ENCODE data around the gene FGF1.

The FGF1 gene

DNA sequence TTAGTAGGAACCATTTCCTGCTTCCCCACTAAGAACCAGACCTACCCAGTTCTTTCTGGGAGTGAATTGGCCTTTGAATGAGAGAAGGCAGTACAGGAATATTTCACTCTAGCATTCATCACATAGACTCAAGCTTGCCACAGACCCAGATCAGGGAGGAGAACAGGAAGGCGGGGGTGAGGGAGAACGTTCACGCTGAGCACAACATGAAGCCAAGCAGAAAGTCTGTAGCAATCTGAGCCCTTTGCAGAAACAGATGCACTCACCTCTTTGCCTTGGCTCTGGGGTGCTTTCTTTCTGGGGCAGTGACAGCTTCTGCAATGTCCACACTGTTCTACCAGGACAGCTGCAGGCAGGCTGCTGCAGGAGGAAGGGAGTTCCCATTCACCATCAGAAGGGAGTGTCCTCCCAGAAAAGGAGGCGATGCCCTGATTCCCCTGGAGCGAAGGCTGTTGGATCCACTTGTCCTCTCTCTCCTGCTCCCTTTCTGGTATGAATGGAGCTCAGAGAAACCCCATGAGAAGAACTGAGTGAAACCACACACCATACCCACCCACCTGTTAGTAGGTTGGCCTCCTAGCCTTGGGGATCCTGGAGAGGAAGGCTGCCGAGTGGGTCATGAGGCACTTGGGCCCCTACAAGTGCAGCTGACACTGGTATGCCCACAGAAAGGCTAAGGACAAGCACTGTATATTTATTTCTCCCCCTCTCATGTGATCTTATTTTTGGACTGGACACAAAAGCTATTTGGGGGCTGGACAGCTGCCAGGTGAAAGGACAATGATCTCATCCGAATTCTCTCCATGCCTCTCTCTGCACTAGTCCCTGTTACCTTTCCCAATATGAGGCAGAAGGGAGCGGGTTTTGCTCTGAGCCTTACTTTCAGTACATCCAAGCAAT, 11.7 kb upstream of the FGF1 start:
- no peaks in the 10 kb centered on the region for H3K27me3 ChIP-seq (ENCODE audit: control insufficient read depth in 5 of 5, insufficient read depth in 4 of 5, low read length in 5 of 5)
- no peaks in the 10 kb centered on the region for H3K36me3 ChIP-seq (ENCODE audit: control insufficient read depth in 5 of 5, insufficient read depth in 5 of 5, low read length in 5 of 5)
- peak overlapping the region; percentile 72 for H3K27ac ChIP-seq (ENCODE audit: low read depth, low read length)
- H3K4me1 ChIP-seq (ENCODE audit: control insufficient read depth in 5 of 5, insufficient read depth in 5 of 5, low read length in 5 of 5), result peaks cover 14 to 72% (median 44%) of the 10 kb centered on the region in 5 donors
- H3K9ac ChIP-seq (ENCODE audit: low read length in 5 of 5), result peak overlapping the region in 3 of 5 donors; percentile 17 to 64 (median 57)
- no peaks in the 10 kb centered on the region for H3K9me3 ChIP-seq (ENCODE audit: control insufficient read depth in 5 of 5, low read length in 5 of 5)
- H3K4me3 ChIP-seq (ENCODE audit: low read depth in 1 of 5, low read length in 5 of 5), result peak overlapping the region in 4 of 5 donors; percentile 9 to 71 (median 40)

DNA sequence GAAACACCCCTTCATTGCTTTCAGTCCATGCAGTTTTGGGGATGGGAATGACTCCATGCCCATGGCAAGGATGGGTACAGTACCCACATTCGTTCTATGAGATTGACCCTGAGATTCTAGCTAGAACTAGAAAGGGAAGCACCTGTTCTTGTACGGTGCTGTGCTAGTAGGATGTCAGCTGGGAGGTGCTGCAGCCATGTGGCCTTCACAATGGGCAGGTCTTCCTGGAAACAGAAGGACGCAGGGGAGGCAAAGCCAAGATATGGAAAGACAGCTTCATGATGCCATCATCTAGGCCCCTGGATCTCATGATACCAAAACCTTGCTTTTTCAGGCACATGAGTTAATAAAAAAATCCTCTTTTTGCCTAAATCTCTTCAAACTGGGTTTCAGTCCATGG, 10.5 kb upstream of the FGF1 start:
- Histone ChIP-seq H3K4me1 (ENCODE audit: control insufficient read depth in 5 of 5, insufficient read depth in 5 of 5, low read length in 5 of 5) (peaks cover 14 to 67% (median 44%) of the 10 kb centered on the region in 5 donors), H3K4me3 (ENCODE audit: low read depth in 1 of 5, low read length in 5 of 5) (peak overlapping the region in 3 of 5 donors; percentile 1 to 46 (median 5)), H3K36me3 (ENCODE audit: control insufficient read depth in 5 of 5, insufficient read depth in 5 of 5, low read length in 5 of 5) (no peaks in the 10 kb centered on the region), H3K9ac (ENCODE audit: low read length in 5 of 5) (no peak overlapping the region), H3K9me3 (ENCODE audit: control insufficient read depth in 5 of 5, low read length in 5 of 5) (no peaks in the 10 kb centered on the region), H3K27me3 (ENCODE audit: control insufficient read depth in 5 of 5, insufficient read depth in 4 of 5, low read length in 5 of 5) (no peaks in the 10 kb centered on the region), H3K27ac (ENCODE audit: low read depth, low read length) (peak overlapping the region; percentile 66)

DNA sequence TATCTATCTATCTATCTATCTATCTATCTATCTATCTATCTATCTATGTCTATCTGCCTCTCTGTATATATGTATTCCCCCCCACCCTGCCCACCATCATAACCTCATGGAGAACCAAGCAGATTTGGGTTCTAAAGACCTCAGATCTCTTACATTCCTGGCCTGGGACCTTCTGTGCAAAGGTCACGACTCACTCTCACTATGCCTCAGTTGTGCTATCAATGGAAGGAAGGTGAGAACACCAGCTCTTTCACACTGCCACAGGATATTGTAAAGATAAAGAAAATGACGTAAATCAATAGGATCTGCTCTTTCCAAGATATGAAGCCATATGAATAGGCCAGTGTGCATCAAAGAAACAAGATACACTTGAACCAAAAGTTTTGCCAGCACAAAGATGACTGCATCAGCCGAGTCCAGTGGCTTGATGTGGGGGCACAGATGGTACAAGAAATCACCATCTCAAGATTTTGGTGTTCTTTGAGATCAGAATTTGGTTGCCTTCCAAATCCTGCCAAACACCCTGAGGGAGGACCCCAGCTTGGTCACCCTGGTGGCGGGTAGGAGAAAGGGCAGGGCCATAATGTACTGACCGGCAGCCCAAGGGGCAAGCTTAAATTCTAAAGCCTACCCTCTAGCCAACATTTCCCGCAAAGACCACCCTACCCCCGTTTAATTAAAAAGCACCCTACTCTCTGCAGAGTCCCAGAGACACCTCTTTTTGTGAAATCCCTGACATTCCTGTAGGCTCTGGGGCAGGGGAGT, 8.4 kb upstream of the FGF1 start:
- Histone ChIP-seq H3K4me1 (ENCODE audit: control insufficient read depth in 5 of 5, insufficient read depth in 5 of 5, low read length in 5 of 5) (peaks cover 14 to 51% (median 37%) of the 10 kb centered on the region in 5 donors), H3K9me3 (ENCODE audit: control insufficient read depth in 5 of 5, low read length in 5 of 5) (no peaks in the 10 kb centered on the region), H3K27ac (ENCODE audit: low read depth, low read length) (no peak overlapping the region), H3K27me3 (ENCODE audit: control insufficient read depth in 5 of 5, insufficient read depth in 4 of 5, low read length in 5 of 5) (no peaks in the 10 kb centered on the region), H3K9ac (ENCODE audit: low read length in 5 of 5) (no peak overlapping the region), H3K36me3 (ENCODE audit: control insufficient read depth in 5 of 5, insufficient read depth in 5 of 5, low read length in 5 of 5) (no peaks in the 10 kb centered on the region), H3K4me3 (ENCODE audit: low read depth in 1 of 5, low read length in 5 of 5) (no peak overlapping the region)

DNA sequence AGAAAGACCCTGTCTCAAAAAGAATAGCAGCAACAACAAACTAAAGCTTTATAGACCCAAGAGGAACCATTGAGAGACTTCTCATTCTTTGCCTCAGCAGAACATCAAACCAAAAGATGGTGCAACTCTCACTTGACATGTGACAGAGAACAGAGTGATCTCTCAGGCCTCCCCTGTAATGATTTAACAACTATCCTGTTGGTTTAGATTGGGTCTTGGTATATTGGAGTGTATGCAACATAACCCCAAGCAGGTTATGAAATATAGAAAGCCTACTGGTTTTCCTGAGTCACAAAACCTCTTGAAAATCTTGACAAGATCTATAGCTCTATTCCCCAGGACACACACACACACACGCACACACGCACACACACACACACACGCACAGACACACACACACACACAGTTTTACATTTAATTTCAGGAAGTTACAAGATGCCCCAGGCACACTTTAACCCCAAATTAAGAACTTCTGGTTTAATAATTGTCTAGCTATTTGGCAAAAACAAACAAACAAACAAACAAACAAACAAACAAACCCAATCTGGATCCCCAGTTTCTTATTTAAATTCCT, 6.5 kb upstream of the FGF1 start:
- Histone ChIP-seq H3K9ac (ENCODE audit: low read length in 5 of 5) (no peak overlapping the region), H3K9me3 (ENCODE audit: control insufficient read depth in 5 of 5, low read length in 5 of 5) (no peaks in the 10 kb centered on the region), H3K36me3 (ENCODE audit: control insufficient read depth in 5 of 5, insufficient read depth in 5 of 5, low read length in 5 of 5) (no peaks in the 10 kb centered on the region), H3K27me3 (ENCODE audit: control insufficient read depth in 5 of 5, insufficient read depth in 4 of 5, low read length in 5 of 5) (no peaks in the 10 kb centered on the region), H3K27ac (ENCODE audit: low read depth, low read length) (no peak overlapping the region), H3K4me1 (ENCODE audit: control insufficient read depth in 5 of 5, insufficient read depth in 5 of 5, low read length in 5 of 5) (peaks cover 5 to 32% (median 18%) of the 10 kb centered on the region in 5 donors), H3K4me3 (ENCODE audit: low read depth in 1 of 5, low read length in 5 of 5) (no peak overlapping the region)

- Histone ChIP-seq H3K9me3 (ENCODE audit: control insufficient read depth in 5 of 5, low read length in 5 of 5) (no peaks in the 10 kb centered on the region), H3K27ac (ENCODE audit: low read depth, low read length) (no peak overlapping the region), H3K27me3 (ENCODE audit: control insufficient read depth in 5 of 5, insufficient read depth in 4 of 5, low read length in 5 of 5) (no peaks in the 10 kb centered on the region), H3K4me1 (ENCODE audit: control insufficient read depth in 5 of 5, insufficient read depth in 5 of 5, low read length in 5 of 5) (peaks cover 1 to 24% (median 11%) of the 10 kb centered on the region in 5 donors), H3K36me3 (ENCODE audit: control insufficient read depth in 5 of 5, insufficient read depth in 5 of 5, low read length in 5 of 5) (no peaks in the 10 kb centered on the region), H3K4me3 (ENCODE audit: low read depth in 1 of 5, low read length in 5 of 5) (no peak overlapping the region), H3K9ac (ENCODE audit: low read length in 5 of 5) (no peak overlapping the region)
These were observed 4.8 kb upstream of the FGF1 start for GRCh38 chr5:142690667-142691066.

DNA sequence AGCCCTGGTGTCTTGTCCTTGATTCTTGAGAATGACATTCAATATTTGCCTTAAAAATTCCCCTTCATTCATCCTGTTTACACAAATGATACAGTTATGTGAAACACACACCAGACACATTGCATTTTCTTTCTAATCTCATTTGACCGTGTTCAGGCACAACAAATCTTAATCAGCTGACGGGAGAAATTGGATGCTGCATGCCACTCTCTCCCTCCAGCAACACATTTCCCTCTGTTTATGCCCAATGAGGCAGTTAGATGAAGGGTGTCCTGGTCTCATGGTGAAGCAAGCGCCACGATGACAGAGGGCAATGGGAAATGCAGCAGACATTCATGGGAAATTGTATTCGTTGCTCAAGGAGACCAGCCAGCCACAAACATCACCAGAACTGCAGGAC, 3.2 kb upstream of the FGF1 start:
- no peak overlapping the region for H3K27ac ChIP-seq (ENCODE audit: low read depth, low read length)
- no peak overlapping the region for H3K9ac ChIP-seq (ENCODE audit: low read length in 5 of 5)
- peaks cover 9 to 27% (median 23%) of the 10 kb centered on the region in 5 donors for H3K4me1 ChIP-seq (ENCODE audit: control insufficient read depth in 5 of 5, insufficient read depth in 5 of 5, low read length in 5 of 5)
- no peak overlapping the region for H3K4me3 ChIP-seq (ENCODE audit: low read depth in 1 of 5, low read length in 5 of 5)
- no peaks in the 10 kb centered on the region for H3K27me3 ChIP-seq (ENCODE audit: control insufficient read depth in 5 of 5, insufficient read depth in 4 of 5, low read length in 5 of 5)
- H3K36me3 ChIP-seq (ENCODE audit: control insufficient read depth in 5 of 5, insufficient read depth in 5 of 5, low read length in 5 of 5), result no peaks in the 10 kb centered on the region
- no peaks in the 10 kb centered on the region for H3K9me3 ChIP-seq (ENCODE audit: control insufficient read depth in 5 of 5, low read length in 5 of 5)

DNA sequence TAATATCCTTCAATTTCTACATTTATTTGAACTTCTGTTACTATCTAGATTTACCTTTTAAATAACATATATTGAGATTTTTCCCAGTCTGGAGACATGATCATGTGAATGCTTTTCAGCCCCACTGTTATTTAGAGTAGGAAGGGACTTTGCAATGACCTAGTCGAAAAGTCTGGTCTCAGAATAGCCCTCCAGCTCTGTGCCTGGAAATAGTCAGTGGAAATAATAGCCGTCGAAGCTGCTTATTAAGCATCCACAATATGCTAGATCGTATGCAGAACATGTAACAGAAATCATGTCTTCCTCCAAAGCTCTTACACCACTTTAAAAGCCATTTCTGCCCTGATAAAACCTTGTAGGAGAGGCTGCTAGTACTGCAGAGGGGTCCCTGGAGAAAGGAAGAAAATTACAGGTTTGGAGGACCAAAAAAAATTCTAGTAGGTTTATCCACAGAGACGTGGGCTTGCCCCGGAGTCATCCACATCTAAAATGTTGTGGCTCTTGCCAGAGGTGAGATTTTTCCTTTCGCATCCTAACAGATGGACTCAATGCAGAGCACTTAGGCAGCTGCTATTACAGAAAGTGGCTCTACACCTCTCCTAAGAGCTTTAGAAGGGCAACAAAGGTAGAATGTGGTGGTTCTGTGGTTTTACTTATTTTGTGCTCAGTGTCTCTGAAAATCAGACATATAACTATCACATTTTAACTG, 2.5 kb upstream of the FGF1 start:
- H3K36me3 ChIP-seq (ENCODE audit: control insufficient read depth in 5 of 5, insufficient read depth in 5 of 5, low read length in 5 of 5), result no peaks in the 10 kb centered on the region
- peaks cover 9 to 27% (median 24%) of the 10 kb centered on the region in 5 donors for H3K4me1 ChIP-seq (ENCODE audit: control insufficient read depth in 5 of 5, insufficient read depth in 5 of 5, low read length in 5 of 5)
- H3K9ac ChIP-seq (ENCODE audit: low read length in 5 of 5), result no peak overlapping the region
- H3K9me3 ChIP-seq (ENCODE audit: control insufficient read depth in 5 of 5, low read length in 5 of 5), result no peaks in the 10 kb centered on the region
- no peak overlapping the region for H3K27ac ChIP-seq (ENCODE audit: low read depth, low read length)
- H3K27me3 ChIP-seq (ENCODE audit: control insufficient read depth in 5 of 5, insufficient read depth in 4 of 5, low read length in 5 of 5), result no peaks in the 10 kb centered on the region
- no peak overlapping the region for H3K4me3 ChIP-seq (ENCODE audit: low read depth in 1 of 5, low read length in 5 of 5)

- H3K4me1 ChIP-seq (ENCODE audit: control insufficient read depth in 5 of 5, insufficient read depth in 5 of 5, low read length in 5 of 5), result peaks cover 9 to 27% (median 24%) of the 10 kb centered on the region in 5 donors
- H3K36me3 ChIP-seq (ENCODE audit: control insufficient read depth in 5 of 5, insufficient read depth in 5 of 5, low read length in 5 of 5), result no peaks in the 10 kb centered on the region
- no peak overlapping the region for H3K27ac ChIP-seq (ENCODE audit: low read depth, low read length)
- no peaks in the 10 kb centered on the region for H3K27me3 ChIP-seq (ENCODE audit: control insufficient read depth in 5 of 5, insufficient read depth in 4 of 5, low read length in 5 of 5)
- H3K4me3 ChIP-seq (ENCODE audit: low read depth in 1 of 5, low read length in 5 of 5), result no peak overlapping the region
- no peak overlapping the region for H3K9ac ChIP-seq (ENCODE audit: low read length in 5 of 5)
- no peaks in the 10 kb centered on the region for H3K9me3 ChIP-seq (ENCODE audit: control insufficient read depth in 5 of 5, low read length in 5 of 5)
These were observed 1.1 kb upstream of the FGF1 start for GRCh38 chr5:142686968-142687367.

GRCh38 chr5:142686210-142686734, 382 bp upstream of the FGF1 start:
- Histone ChIP-seq H3K36me3 (ENCODE audit: control insufficient read depth in 5 of 5, insufficient read depth in 5 of 5, low read length in 5 of 5) (no peaks in the 10 kb centered on the region), H3K9me3 (ENCODE audit: control insufficient read depth in 5 of 5, low read length in 5 of 5) (no peaks in the 10 kb centered on the region), H3K27ac (ENCODE audit: low read depth, low read length) (no peak overlapping the region), H3K4me3 (ENCODE audit: low read depth in 1 of 5, low read length in 5 of 5) (no peak overlapping the region), H3K9ac (ENCODE audit: low read length in 5 of 5) (peak overlapping the region in 1 of 5 donors; percentile 23), H3K27me3 (ENCODE audit: control insufficient read depth in 5 of 5, insufficient read depth in 4 of 5, low read length in 5 of 5) (no peaks in the 10 kb centered on the region), H3K4me1 (ENCODE audit: control insufficient read depth in 5 of 5, insufficient read depth in 5 of 5, low read length in 5 of 5) (peaks cover 9 to 27% (median 24%) of the 10 kb centered on the region in 5 donors)
